Mesenchymal stem cell (in vitro differentiated cells and primary cell): Measurements from ENCODE around the gene PIGL.

Experiments
- DNase-seq: peaks from one replicate; pipeline ENCODE4 v3.0.0-alpha.2; 2013
- H2AFZ ChIP-seq: one replicate; pipeline ENCODE4 v1.6.1; 2013; ENCODE audit warnings: low read depth, mild to moderate bottlenecking, control low read depth, inconsistent platforms, low read length, moderate library complexity
- H2AK5ac ChIP-seq: 2 replicates; pipeline ENCODE4 v1.6.1; 2013; ENCODE audit warnings: low read length, moderate library complexity, mild to moderate bottlenecking, inconsistent platforms; ENCODE audit not compliant: severe bottlenecking
- H2BK120ac ChIP-seq: one replicate; pipeline ENCODE4 v1.6.1; 2013; ENCODE audit warnings: low read depth, mild to moderate bottlenecking, inconsistent platforms, low read length, moderate library complexity
- H2BK12ac ChIP-seq, 2 experiments: one replicate each; pipeline ENCODE4 v1.6.1; 2013; ENCODE audit warnings: inconsistent platforms in 2 of 2, low read length in 2 of 2, mild to moderate bottlenecking in 2 of 2, moderate library complexity in 2 of 2, control low read depth in 1 of 2
- H2BK15ac ChIP-seq: one replicate; pipeline ENCODE4 v1.6.1; 2013; ENCODE audit warnings: mild to moderate bottlenecking, low read depth, inconsistent platforms; ENCODE audit not compliant: poor library complexity, severe bottlenecking
- H2BK5ac ChIP-seq: 2 replicates; pipeline ENCODE4 v1.6.1; 2013; ENCODE audit warnings: low read depth, mild to moderate bottlenecking, low read length, control low read depth, inconsistent platforms; ENCODE audit not compliant: poor library complexity, severe bottlenecking
- H3K14ac ChIP-seq, 2 experiments: one replicate each; pipeline ENCODE4 v1.6.1; 2013; ENCODE audit warnings: inconsistent platforms in 2 of 2, low read length in 2 of 2, control low read depth in 1 of 2, mild to moderate bottlenecking in 1 of 2, moderate library complexity in 1 of 2
- H3K18ac ChIP-seq, 2 experiments: one replicate each; pipeline ENCODE4 v1.6.1; 2013; ENCODE audit warnings: inconsistent platforms in 2 of 2, low read length in 2 of 2, control low read depth in 1 of 2, low read depth in 1 of 2, mild to moderate bottlenecking in 1 of 2
- H3K23ac ChIP-seq, 2 experiments: one replicate each; pipeline ENCODE4 v1.6.1; 2013; ENCODE audit warnings: inconsistent platforms in 2 of 2, low read length in 2 of 2, mild to moderate bottlenecking in 2 of 2, moderate library complexity in 2 of 2, control low read depth in 1 of 2
- H3K27ac ChIP-seq: 2 replicates; pipeline ENCODE4 v1.5.1; 2013; ENCODE audit warnings: mild to moderate bottlenecking, moderate library complexity, low read length, control low read depth, inconsistent platforms; ENCODE audit not compliant: poor library complexity, severe bottlenecking
- H3K27me3 ChIP-seq, 2 experiments: 2 replicates each; pipeline versions ENCODE4 v1.6.1 to v1.7.0; 2013; ENCODE audit warnings: low read length in 2 of 2, mild to moderate bottlenecking in 2 of 2, moderate library complexity in 2 of 2, control low read depth in 1 of 2, inconsistent platforms in 1 of 2; ENCODE audit not compliant: control insufficient read depth in 1 of 2, insufficient read depth in 1 of 2
- H3K36me3 ChIP-seq, 2 experiments: 2 replicates each; pipeline versions ENCODE4 v1.6.1 to v1.7.0; 2013; ENCODE audit warnings: low read length in 2 of 2, control low read depth in 1 of 2, inconsistent platforms in 1 of 2, low read depth in 1 of 2, mild to moderate bottlenecking in 1 of 2; ENCODE audit not compliant: insufficient read depth in 2 of 2, control insufficient read depth in 1 of 2
- H3K4ac ChIP-seq, 2 experiments: one replicate each; pipeline ENCODE4 v1.6.1; 2013; ENCODE audit warnings: inconsistent platforms in 2 of 2, low read length in 2 of 2, mild to moderate bottlenecking in 2 of 2, moderate library complexity in 2 of 2, control low read depth in 1 of 2, low read depth in 1 of 2
- H3K4me1 ChIP-seq: 2 replicates; pipeline ENCODE4 v1.6.1; 2013; ENCODE audit warnings: low read depth, low read length, control low read depth; ENCODE audit not compliant: control insufficient read depth, insufficient read depth
- H3K4me2 ChIP-seq: 2 replicates; pipeline ENCODE4 v1.6.1; 2013; ENCODE audit warnings: low read length, mild to moderate bottlenecking, inconsistent platforms; ENCODE audit not compliant: poor library complexity, severe bottlenecking
- H3K4me3 ChIP-seq, 2 experiments: 2 replicates each; pipeline versions ENCODE4 v1.5.1 to v1.7.0; 2013; ENCODE audit warnings: low read length in 2 of 2, mild to moderate bottlenecking in 2 of 2, control low read depth in 1 of 2, low read depth in 1 of 2; ENCODE audit not compliant: insufficient read depth in 1 of 2
- H3K79me1 ChIP-seq: replicated peaks from 2 replicates; pipeline ENCODE4 v1.6.1; 2013; ENCODE audit warnings: mild to moderate bottlenecking, control low read depth, low read length, inconsistent platforms; ENCODE audit not compliant: poor library complexity, severe bottlenecking
- H3K9ac ChIP-seq: 2 replicates; pipeline ENCODE4 v1.7.0; 2013; ENCODE audit warnings: mild to moderate bottlenecking, low read length, moderate library complexity
- H3K9me3 ChIP-seq: 2 replicates; pipeline ENCODE4 v1.7.0; 2013; ENCODE audit warnings: mild to moderate bottlenecking, low read length; ENCODE audit not compliant: control insufficient read depth
- H4K8ac ChIP-seq: one replicate; pipeline ENCODE4 v1.6.1; 2013; ENCODE audit warnings: inconsistent platforms, mild to moderate bottlenecking, low read length, moderate library complexity
- H4K91ac ChIP-seq: one replicate; pipeline ENCODE4 v1.6.1; 2013; ENCODE audit warnings: mild to moderate bottlenecking, low read length, inconsistent platforms
- WGBS: methylation state at CpG from one replicate; pipeline ENCODE4 v1.1.7; 2013; ENCODE audit warnings: mixed read lengths; 5-methylcytosine and 5-hydroxymethylcytosine counted together

Gene PIGL

DNA sequence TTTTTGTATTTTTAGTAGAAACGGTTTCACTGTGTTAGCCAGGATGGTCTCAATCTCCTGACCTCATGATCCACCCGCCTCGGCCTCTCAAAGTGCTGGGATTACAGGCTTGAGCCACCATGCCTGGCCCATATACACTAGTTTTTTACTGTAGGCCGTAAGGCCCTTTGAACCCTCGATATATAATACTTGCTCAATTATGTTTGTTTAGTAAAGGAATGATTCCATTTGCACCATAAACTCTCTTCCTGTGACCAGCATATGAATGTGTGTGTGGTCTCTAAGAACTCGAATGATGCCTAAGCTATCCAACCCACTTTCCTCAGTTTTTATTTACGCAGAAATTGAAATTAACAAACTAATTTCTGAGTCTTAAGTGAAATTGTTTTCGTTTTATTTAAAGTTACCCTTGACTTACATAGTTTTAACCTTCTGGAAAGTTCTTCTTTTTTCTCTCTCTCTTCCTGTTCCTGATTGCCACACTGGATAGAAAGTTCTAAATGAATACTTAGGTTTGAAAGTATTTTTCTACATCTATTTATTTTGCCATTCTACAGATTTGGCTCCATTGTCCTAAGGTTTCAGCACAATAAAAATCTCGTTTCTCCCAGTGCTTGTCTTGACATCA is 37.9 kb downstream of the PIGL start:
- Histone ChIP-seq H4K91ac (no peak overlapping the region), H2BK12ac (no peak overlapping the region), H3K27ac (no peak overlapping the region), H4K8ac (no peak overlapping the region), H3K18ac (no peak overlapping the region), H3K9ac (peak overlapping the region; percentile 65), H2BK120ac (no peak overlapping the region), H2BK15ac (no peak overlapping the region), H3K4me1 (peaks cover 2% of the 10 kb centered on the region), H2BK5ac (no peak overlapping the region), H3K4ac (no peak overlapping the region), H3K79me1 (peaks cover 8% of the 10 kb centered on the region), H3K9me3 (no peaks in the 10 kb centered on the region), H3K36me3 (peaks cover 0 to 4% of the 10 kb centered on the region in 2 experiments), H3K4me2 (no peak overlapping the region), H2AFZ (no peak overlapping the region), H3K14ac (no peak overlapping the region), H3K23ac (no peak overlapping the region), H2AK5ac (no peak overlapping the region), H3K4me3 (no peak overlapping the region), H3K27me3 (no peaks in the 10 kb centered on the region)
- no peak for DNase-seq
- WGBS = 99% methylated on average over 4 of the region's 9 CpGs

GRCh38 chr17:16255481-16255921 is 38.5 kb downstream of the PIGL start:
- peak overlapping the region in 1 of 2 experiments; percentile 60 for H3K4me3 ChIP-seq
- no peak overlapping the region for H3K27ac ChIP-seq
- WGBS = 78% methylated on average over 4 of the region's 4 CpGs
- no peak overlapping the region for H2BK5ac ChIP-seq
- no peak overlapping the region for H2BK120ac ChIP-seq
- no peak overlapping the region for H3K14ac ChIP-seq
- no peak for DNase-seq
- no peak overlapping the region for H3K23ac ChIP-seq
- peak overlapping the region; percentile 65 for H3K9ac ChIP-seq
- no peak overlapping the region for H3K4me2 ChIP-seq
- H3K18ac ChIP-seq = peak overlapping the region in 1 of 2 experiments; percentile 4
- no peak overlapping the region for H2BK15ac ChIP-seq
- H3K27me3 ChIP-seq = no peaks in the 10 kb centered on the region
- no peaks in the 10 kb centered on the region for H3K9me3 ChIP-seq
- no peak overlapping the region for H2AK5ac ChIP-seq
- no peak overlapping the region for H4K8ac ChIP-seq
- peaks cover 0 to 6% of the 10 kb centered on the region in 2 experiments for H3K36me3 ChIP-seq
- H2BK12ac ChIP-seq = no peak overlapping the region
- H4K91ac ChIP-seq = no peak overlapping the region
- peaks cover 10% of the 10 kb centered on the region for H3K79me1 ChIP-seq
- H3K4me1 ChIP-seq = peaks cover 2% of the 10 kb centered on the region
- no peak overlapping the region for H3K4ac ChIP-seq
- no peak overlapping the region for H2AFZ ChIP-seq

DNA sequence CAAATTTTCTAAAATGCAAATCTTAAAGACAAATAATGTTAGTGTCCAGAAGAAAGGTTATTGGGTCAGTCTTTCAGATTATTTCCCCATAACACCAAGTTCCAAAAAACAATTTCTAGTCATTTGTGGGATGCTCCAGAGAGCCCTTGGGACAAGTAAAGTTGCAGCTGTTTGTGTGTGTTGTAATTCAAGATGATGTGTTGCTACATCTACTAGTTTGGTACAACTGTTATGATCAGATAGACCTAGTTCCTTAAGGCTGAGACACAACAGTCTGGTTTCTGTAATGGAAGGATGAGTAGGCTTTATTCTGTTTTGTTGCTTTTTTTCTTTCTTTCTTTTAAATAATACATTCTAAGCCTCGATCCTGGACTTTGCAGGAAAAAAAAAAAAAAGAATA is 41.9 kb downstream of the PIGL start:
- H3K9ac ChIP-seq = no peak overlapping the region
- no peak overlapping the region for H4K8ac ChIP-seq
- WGBS = 100% methylated on average over 1 of the region's 1 CpG
- DNase-seq = no peak
- H2AK5ac ChIP-seq = no peak overlapping the region
- no peaks in the 10 kb centered on the region for H3K27me3 ChIP-seq
- H3K23ac ChIP-seq = no peak overlapping the region
- H2BK120ac ChIP-seq = no peak overlapping the region
- H3K79me1 ChIP-seq = peaks cover 10% of the 10 kb centered on the region
- H3K4me2 ChIP-seq = no peak overlapping the region
- peaks cover 0 to 6% of the 10 kb centered on the region in 2 experiments for H3K36me3 ChIP-seq
- no peak overlapping the region for H4K91ac ChIP-seq
- no peak overlapping the region for H3K14ac ChIP-seq
- no peak overlapping the region for H2BK15ac ChIP-seq
- no peak overlapping the region for H3K4ac ChIP-seq
- H2AFZ ChIP-seq = no peak overlapping the region
- no peak overlapping the region for H2BK12ac ChIP-seq
- no peak overlapping the region for H2BK5ac ChIP-seq
- H3K18ac ChIP-seq = no peak overlapping the region
- no peak overlapping the region for H3K4me3 ChIP-seq
- no peak overlapping the region for H3K27ac ChIP-seq
- no peaks in the 10 kb centered on the region for H3K9me3 ChIP-seq
- H3K4me1 ChIP-seq = peaks cover 2% of the 10 kb centered on the region

DNA sequence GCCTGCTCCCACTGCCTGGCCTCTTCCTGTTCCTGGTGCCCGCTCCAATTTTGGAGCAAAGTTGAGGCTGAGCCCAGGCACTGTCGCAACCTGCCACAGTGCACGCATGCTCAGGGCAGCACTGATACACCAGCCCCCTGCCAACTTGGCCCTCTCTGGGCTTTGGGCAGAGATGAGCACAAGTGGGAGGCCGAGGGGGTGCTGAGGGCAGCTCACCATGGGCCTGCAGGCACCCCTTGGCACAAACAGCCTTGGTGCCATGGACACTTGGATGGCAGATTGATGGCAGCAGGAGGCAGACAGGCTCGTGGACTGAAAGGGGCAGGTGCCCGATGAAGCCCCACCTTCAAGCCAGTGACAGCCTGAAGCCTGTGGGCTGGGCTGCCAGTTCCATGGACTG is 42.9 kb downstream of the PIGL start:
- H4K91ac ChIP-seq = no peak overlapping the region
- H3K4me1 ChIP-seq = peaks cover 2% of the 10 kb centered on the region
- H3K79me1 ChIP-seq = peaks cover 10% of the 10 kb centered on the region
- H2BK120ac ChIP-seq = no peak overlapping the region
- peaks cover 0 to 6% of the 10 kb centered on the region in 2 experiments for H3K36me3 ChIP-seq
- H3K14ac ChIP-seq = no peak overlapping the region
- H3K4me3 ChIP-seq = no peak overlapping the region
- no peak overlapping the region for H3K4me2 ChIP-seq
- no peaks in the 10 kb centered on the region for H3K27me3 ChIP-seq
- no peak overlapping the region for H2AK5ac ChIP-seq
- H2AFZ ChIP-seq = no peak overlapping the region
- no peak overlapping the region for H3K4ac ChIP-seq
- no peak overlapping the region for H3K27ac ChIP-seq
- no peak overlapping the region for H2BK5ac ChIP-seq
- H3K18ac ChIP-seq = no peak overlapping the region
- H2BK12ac ChIP-seq = no peak overlapping the region
- no peak for DNase-seq
- no peak overlapping the region for H2BK15ac ChIP-seq
- no peak overlapping the region for H4K8ac ChIP-seq
- 98% methylated on average over 6 of the region's 6 CpGs for WGBS
- no peak overlapping the region for H3K23ac ChIP-seq
- no peak overlapping the region for H3K9ac ChIP-seq
- H3K9me3 ChIP-seq = no peaks in the 10 kb centered on the region
